Measurements from ENCODE around the gene DIO3.

Gene DIO3

DNA sequence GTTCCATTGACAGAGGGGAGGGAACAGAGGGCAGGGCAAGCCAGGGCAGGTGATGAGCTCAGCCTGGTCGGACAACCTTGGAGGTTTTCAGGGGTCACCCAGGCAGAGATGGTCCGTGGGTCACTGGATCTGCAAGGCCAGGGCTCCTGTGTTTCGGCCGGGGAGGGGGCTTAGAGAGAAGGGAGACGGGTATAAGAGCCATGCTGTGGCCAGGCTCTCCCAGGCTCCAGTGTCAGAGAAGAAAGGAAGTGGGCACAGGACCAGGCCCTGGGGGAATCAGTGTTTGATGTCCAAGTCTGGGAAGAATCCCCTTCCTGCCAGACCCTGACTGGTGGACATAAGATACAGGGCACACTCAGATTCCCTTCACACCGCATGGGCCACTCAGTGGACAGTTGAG is 36.9 kb downstream of the DIO3 start:
- DNase-seq (ENCODE audit: low read depth in 2 of 2) = no peak

- no peak for DNase-seq (ENCODE audit: low read depth in 2 of 2)
These were observed 37.4 kb downstream of the DIO3 start for GRCh38 chr14:101598571-101599233.

GRCh38 chr14:101599234-101599885 is 38.1 kb downstream of the DIO3 start:
- DNase-seq (ENCODE audit: low read depth in 2 of 2) = no peak

- no peak for DNase-seq (ENCODE audit: low read depth in 2 of 2)
These were observed 39.1 kb downstream of the DIO3 start for GRCh38 chr14:101600336-101600890.

DNA sequence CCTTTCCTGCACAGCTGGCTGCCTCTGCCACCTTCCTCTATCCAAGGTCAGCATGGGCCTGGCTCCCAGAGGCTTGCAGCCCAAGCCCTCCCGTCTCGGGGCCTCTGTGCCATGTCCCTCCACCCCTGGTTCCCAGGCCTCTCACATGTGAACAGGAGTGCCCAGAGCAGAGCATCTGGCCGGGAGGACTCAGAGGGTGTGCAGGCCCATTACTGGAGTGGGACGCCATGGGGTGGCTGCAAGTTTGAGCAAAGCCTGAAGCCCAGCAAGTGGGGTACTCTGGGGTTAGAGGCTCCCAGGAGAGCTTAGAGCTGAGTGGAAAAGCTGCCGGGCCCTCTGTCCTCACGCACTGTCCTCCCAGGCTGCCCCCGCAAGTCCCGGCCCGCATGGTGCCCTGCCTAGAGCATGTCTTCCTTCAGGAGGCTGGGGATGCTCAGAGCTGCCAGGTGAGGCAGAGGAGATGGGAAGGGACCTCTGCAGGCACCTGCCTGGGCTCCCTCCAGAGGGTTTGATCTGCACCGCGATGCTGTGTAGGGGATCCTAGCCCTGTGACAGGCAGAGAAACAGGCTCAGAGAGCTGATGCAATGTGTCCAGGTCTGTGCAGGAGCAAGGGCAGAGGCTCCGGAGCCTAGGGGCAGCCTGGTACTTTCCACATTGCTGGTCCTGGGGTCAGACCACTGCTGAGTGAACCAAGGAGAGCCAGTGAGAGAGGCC is 39.8 kb downstream of the DIO3 start:
- no peak for DNase-seq (ENCODE audit: low read depth in 2 of 2)

DNA sequence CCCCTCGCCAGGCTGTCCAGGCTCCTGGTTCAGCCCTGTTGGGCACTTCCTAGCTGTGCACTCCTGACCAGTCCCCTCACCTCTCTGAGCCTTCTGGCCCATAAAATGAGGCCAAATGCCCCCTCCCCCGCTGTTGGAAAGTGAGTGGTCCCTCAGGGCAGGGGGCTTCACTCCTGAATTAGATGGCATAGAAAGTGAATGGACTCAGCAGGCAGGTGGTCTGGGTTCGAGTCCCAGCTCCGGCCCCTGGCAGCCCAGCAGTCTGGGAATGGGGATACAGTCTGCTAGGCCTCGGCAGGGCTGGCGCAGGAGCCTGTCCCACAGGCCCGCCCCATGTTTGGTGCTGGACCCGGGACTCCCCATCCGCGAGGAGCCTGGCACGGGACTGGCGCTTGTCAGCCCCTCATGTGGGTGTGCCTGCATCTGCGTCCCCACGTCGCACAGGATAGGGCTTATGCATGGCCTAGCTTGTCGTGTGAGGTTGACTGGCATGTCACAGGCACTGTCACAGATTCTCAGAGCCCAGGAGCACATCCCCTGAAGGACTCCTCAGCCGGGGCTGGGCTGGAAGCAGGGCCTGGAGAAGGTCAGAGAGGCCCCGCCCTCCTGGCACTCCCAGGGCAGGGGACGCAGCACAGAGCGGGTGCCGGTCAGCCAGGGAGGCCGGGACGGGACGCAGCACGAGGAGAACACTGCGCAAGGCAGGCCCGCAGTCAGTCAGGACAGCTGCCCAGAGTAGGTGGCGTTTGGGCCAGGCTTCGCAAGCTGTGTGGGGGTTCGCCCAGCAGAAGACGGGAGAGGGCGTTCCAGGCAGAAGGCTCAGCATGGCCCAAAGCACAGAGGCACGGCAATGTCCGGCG is 40.5 kb downstream of the DIO3 start:
- no peak for DNase-seq (ENCODE audit: low read depth in 2 of 2)

DNA sequence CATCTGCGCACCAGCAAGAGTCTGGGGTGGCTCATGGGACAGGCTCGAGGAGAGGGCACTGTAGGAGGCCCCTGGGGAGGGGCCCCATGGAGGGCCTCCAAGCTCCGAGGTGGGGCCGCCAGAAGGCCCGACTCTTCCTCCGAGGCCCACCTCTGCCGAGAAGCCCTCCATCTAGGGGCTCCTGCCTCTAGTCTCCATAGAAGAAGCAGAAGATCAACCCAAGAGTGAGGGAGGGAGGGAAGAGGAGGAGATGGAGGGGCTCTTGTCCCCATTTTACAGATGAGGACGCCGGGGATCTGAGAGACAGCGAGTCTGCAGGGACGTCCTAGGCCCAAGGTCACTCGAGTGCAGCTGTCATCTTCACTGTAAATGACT is 41.2 kb downstream of the DIO3 start:
- DNase-seq (ENCODE audit: low read depth in 2 of 2) = no peak

DNA sequence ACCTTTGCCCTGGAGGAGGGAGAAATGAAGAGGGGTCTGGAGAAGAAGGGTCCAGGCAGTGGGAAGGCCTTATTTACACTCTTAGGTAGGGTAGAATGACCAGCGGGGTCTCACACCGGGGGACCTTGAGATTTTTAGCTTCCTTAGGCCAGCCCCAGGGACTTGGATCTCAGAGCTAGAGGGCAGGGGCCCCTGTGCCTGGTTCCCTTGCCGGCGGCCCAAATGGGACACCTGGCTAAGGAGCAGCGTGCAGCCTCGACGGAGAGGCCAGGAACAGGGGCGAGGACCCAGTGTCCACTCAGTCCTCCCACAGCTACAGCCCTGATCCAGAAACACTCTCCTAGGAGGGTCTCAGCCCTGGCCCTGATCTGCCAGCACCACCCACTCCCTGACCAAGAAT is 41.8 kb downstream of the DIO3 start:
- no peak for DNase-seq (ENCODE audit: low read depth in 2 of 2)

DNA sequence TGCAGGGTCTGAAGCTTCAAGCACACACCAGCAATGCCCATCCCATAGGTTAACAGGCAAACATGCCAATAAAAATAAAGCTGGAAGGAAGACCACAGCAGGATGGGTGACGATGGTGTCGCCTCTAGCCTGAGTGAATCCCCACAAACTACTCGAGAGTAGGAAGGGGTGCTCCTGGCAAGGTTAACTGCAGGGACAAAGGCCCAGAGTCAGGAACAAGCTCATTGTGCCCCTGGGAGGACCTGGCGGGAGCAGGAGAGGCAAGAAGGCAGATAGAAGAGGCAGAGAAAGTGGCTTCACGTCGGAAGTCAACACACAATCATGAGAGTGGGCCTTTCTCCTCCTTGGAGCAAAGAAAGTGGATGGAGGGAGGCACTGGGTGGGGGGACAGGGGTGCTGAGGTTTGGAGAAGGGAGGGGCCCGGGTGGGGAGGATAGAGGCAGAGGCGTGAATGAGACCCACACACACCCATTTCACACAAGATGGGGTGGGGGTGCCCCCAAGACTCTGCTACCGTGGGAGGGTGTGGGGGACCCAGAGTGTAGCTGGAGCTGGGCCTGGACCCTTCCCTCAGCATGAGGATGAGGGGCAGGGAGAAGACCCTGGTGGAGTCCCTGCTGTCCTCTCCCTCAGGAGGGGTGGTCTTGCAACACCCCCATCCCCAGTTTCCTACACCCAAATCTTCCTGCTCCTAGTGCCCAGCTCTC is 43.1 kb downstream of the DIO3 start:
- DNase-seq (ENCODE audit: low read depth in 2 of 2) = no peak

DNA sequence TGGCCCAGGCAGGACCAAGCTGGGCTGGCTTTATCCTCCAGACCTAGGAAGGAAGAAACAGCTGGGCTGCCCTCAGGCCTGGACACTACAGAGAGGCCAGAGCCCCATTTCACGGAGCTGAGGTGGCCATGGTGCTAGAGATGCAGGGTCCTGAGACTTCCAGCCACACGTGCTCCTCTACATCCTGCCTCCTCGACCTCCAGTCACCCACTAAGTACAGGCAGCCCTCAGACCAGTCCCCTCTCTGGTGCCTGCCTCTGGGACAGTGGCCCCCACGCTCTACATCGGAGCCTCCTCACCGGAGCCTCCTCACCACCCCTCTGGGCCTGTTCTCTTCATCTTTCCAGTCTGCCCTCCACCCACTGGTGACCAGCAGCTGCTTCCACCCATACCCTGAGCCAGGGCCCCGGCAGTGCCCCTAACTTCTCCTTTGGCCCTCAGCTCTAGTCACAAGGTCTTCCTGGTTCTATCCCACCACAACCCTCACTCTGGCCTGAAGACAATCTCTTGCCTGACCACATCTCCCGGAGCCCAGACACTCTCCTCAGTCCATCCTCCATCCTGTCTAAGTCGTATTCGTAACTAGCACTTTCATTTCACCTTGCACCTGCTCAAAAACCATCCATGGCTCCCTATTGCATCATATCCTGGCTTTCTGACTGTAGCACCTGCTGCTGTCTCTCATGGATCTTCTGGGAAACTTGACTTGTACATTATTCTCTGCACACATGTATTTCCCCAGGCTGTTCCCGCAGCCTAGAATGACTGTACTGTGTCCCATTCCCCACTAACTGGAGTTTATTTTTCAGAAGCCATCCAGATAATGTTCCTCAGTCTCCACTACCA is 43.9 kb downstream of the DIO3 start:
- DNase-seq (ENCODE audit: low read depth in 2 of 2) = no peak

- no peak for DNase-seq (ENCODE audit: low read depth in 2 of 2)
These were observed 44.5 kb downstream of the DIO3 start for GRCh38 chr14:101605836-101606235.

All from stimulated activated CD4-positive, alpha-beta T cell treated with anti-CD3 and anti-CD28 coated beads, Interleukin-1b, Interleukin-23, amount 100 ng/mL, for 4 hours (primary cell).